ENCODE measurements around the gene GLRA3. TPM values are rescaled to one million over a fixed set of nuclear protein-coding genes. Genes with fewer than 3 reads are reported as not detected.

The GLRA3 gene
- polyA plus RNA-seq, 1 donor (not counting 4 experiments of a cell fraction or from before 2014, with no cell fraction given): not detected

DNA sequence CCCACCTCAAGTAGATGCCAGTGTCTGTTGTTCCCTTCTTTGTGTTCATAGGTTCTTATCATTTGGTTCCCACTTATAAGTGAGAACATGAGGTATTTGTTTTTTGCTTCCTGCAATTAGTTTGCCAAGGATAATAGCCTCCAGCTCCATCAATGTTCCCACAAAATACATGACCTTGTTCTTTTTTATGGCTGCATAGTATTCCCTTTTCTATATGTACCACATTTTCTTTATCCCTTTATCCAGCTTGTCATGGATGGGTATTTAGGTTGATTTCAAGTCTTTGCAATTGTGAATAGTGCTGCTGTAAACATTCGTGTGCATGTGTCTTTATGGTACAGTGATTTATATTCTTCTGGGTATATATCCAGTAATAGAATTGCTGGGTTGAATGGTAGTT, 138.4 kb downstream of the GLRA3 start:
- no peaks in the 10 kb centered on the region for H3K27me3 ChIP-seq (ENCODE audit: control insufficient read depth, extremely low read depth, insufficient read depth, low read length)
- H2AFZ ChIP-seq (ENCODE audit: control insufficient read depth, low read length): no peak overlapping the region
- no peaks in the 10 kb centered on the region for H3K79me2 ChIP-seq (ENCODE audit: control insufficient read depth, insufficient read depth, low read length)
- no peak overlapping the region for H3K9ac ChIP-seq (ENCODE audit: control insufficient read depth, extremely low read depth, insufficient read depth, low read length)
- DNase-seq (ENCODE audit: low read depth, low spot score): no peak
- no peaks in the 10 kb centered on the region for H3K9me1 ChIP-seq (ENCODE audit: control insufficient read depth, extremely low read depth, insufficient read depth, low read length)
- no peak overlapping the region for H3K27ac ChIP-seq (ENCODE audit: control insufficient read depth, insufficient read depth, low read length)
- no peaks in the 10 kb centered on the region for H4K20me1 ChIP-seq (ENCODE audit: control insufficient read depth, extremely low read depth, insufficient read depth, low read length)
- no peaks in the 10 kb centered on the region for H3K4me1 ChIP-seq (ENCODE audit: control insufficient read depth, extremely low read depth, insufficient read depth, low read length)
- dilution Hi-C loops (cut with MboI; ENCODE audit: extremely low pct_ligation_motif_present, low sequenced_read_pairs): no loop called here
- TF ChIP-seq CTCF (optimal IDR thresholded peaks at IDR 0.05 in 1 of 3, IDR thresholded peaks at IDR 0.05 in 1 of 3, conservative IDR thresholded peaks at IDR 0.05 in 1 of 3; ENCODE audit: extremely low read depth in 1 of 3, insufficient read depth in 2 of 3, low read length in 3 of 3) (no peak), EZH2 (IDR thresholded peaks at IDR 0.05; ENCODE audit: low read length) (no peak)
- H3K4me3 ChIP-seq (ENCODE audit: control insufficient read depth in 2 of 3, extremely low read depth in 1 of 3, insufficient read depth in 2 of 3, low read depth in 1 of 3, low read length in 3 of 3): no peak overlapping the region
- H3K9me3 ChIP-seq (ENCODE audit: control insufficient read depth, low read depth, low read length): peaks cover 4% of the 10 kb centered on the region
- no peak overlapping the region for H3K4me2 ChIP-seq (ENCODE audit: control insufficient read depth, extremely low read depth, insufficient read depth, low read depth, low read length)
- FAIRE-seq: no peak
- H3K36me3 ChIP-seq (ENCODE audit: control insufficient read depth in 2 of 2, extremely low read depth in 1 of 2, insufficient read depth in 2 of 2, low read length in 2 of 2): no peaks in the 10 kb centered on the region

GRCh38 chr4:174689618-174690017, 139.4 kb downstream of the GLRA3 start:
- DNase-seq (ENCODE audit: low read depth, low spot score) (no peak), FAIRE-seq (no peak)
- dilution Hi-C loops (cut with MboI; ENCODE audit: extremely low pct_ligation_motif_present, low sequenced_read_pairs): no loop called here
- H2AFZ ChIP-seq (ENCODE audit: control insufficient read depth, low read length): no peak overlapping the region
- no peak overlapping the region for H3K27ac ChIP-seq (ENCODE audit: control insufficient read depth, insufficient read depth, low read length)
- no peaks in the 10 kb centered on the region for H3K36me3 ChIP-seq (ENCODE audit: control insufficient read depth in 2 of 2, extremely low read depth in 1 of 2, insufficient read depth in 2 of 2, low read length in 2 of 2)
- H3K4me2 ChIP-seq (ENCODE audit: control insufficient read depth, extremely low read depth, insufficient read depth, low read depth, low read length): no peak overlapping the region
- no peaks in the 10 kb centered on the region for H3K4me1 ChIP-seq (ENCODE audit: control insufficient read depth, extremely low read depth, insufficient read depth, low read length)
- H3K9me1 ChIP-seq (ENCODE audit: control insufficient read depth, extremely low read depth, insufficient read depth, low read length): no peaks in the 10 kb centered on the region
- H3K4me3 ChIP-seq (ENCODE audit: control insufficient read depth in 2 of 3, extremely low read depth in 1 of 3, insufficient read depth in 2 of 3, low read depth in 1 of 3, low read length in 3 of 3): no peak overlapping the region
- TF ChIP-seq CTCF (optimal IDR thresholded peaks at IDR 0.05 in 1 of 3, IDR thresholded peaks at IDR 0.05 in 1 of 3, conservative IDR thresholded peaks at IDR 0.05 in 1 of 3; ENCODE audit: extremely low read depth in 1 of 3, insufficient read depth in 2 of 3, low read length in 3 of 3) (no peak), EZH2 (IDR thresholded peaks at IDR 0.05; ENCODE audit: low read length) (no peak)
- H3K79me2 ChIP-seq (ENCODE audit: control insufficient read depth, insufficient read depth, low read length): no peaks in the 10 kb centered on the region
- peaks cover 4% of the 10 kb centered on the region for H3K9me3 ChIP-seq (ENCODE audit: control insufficient read depth, low read depth, low read length)
- no peak overlapping the region for H3K9ac ChIP-seq (ENCODE audit: control insufficient read depth, extremely low read depth, insufficient read depth, low read length)
- H3K27me3 ChIP-seq (ENCODE audit: control insufficient read depth, extremely low read depth, insufficient read depth, low read length): no peaks in the 10 kb centered on the region
- H4K20me1 ChIP-seq (ENCODE audit: control insufficient read depth, extremely low read depth, insufficient read depth, low read length): no peaks in the 10 kb centered on the region
